Endothelial cell of umbilical vein (primary cell): ENCODE results near the gene PDCL2. TPM values are rescaled to one million over a fixed set of nuclear protein-coding genes. Genes with fewer than 3 reads are reported as not detected.

Experiments used
- BruUV-seq: library from RNA; stranded (reverse); fragments of 400-500 nt; replicated peaks from 2 replicates; lab custom pipeline; 2021; lab: Mats Ljungman, UMichigan
- CTCF ChIA-PET: fragments of 300-600, 350-600 bp; sonication (Branson Sonifier 250); formaldehyde crosslinking; loops from one replicate; lab custom pipeline; 2021; ENCODE audit warnings: antibody characterized with exemption, inconsistent platforms; lab: Charles Lee
- POLR2A ChIA-PET: fragments of 300-600, 350-600 bp; sonication (Branson Sonifier 250); formaldehyde crosslinking; loops from one replicate; lab custom pipeline; 2021; ENCODE audit warnings: antibody characterized with exemption, inconsistent platforms; lab: Charles Lee
- DNase-seq: peaks from one replicate; pipeline ENCODE4 v3.0.0-alpha.2; 2011; ENCODE audit warnings: low read depth, low spot score
- FAIRE-seq: peaks from 2 replicates; lab custom pipeline; 2011; peaks lifted over from hg19 to GRCh38; lab: Jason Lieb, UNC
- H2AFZ ChIP-seq: 2 replicates; pipeline ENCODE4 v1.6.0; 2012; ENCODE audit warnings: low read depth, low read length, control low read depth, inconsistent platforms
- H3K27ac ChIP-seq: 2 replicates; pipeline ENCODE4 v1.5.1; 2011; ENCODE audit warnings: low read depth, mild to moderate bottlenecking, control low read depth, low read length, moderate library complexity; ENCODE audit not compliant: insufficient read depth
- H3K27me3 ChIP-seq, 2 experiments: 2 replicates each; pipeline versions ENCODE4 v1.6.0 to v1.6.1; 2011; ENCODE audit warnings: low read length in 2 of 2, mixed read lengths in 1 of 2; ENCODE audit not compliant: control insufficient read depth in 2 of 2, insufficient read depth in 2 of 2
- H3K36me3 ChIP-seq, 2 experiments: 2 replicates in 1 of 2; 3 replicates in 1 of 2; pipeline ENCODE4 v1.5.1; 2011; ENCODE audit warnings: low read length in 2 of 2, mild to moderate bottlenecking in 1 of 2, moderate library complexity in 1 of 2; ENCODE audit not compliant: control insufficient read depth in 2 of 2, insufficient read depth in 2 of 2; ENCODE audit errors: extremely low read depth in 1 of 2
- H3K4me1 ChIP-seq: 3 replicates; pipeline ENCODE4 v1.5.1; 2011; ENCODE audit warnings: mild to moderate bottlenecking, low read length; ENCODE audit not compliant: control insufficient read depth, insufficient read depth; ENCODE audit errors: extremely low read depth
- H3K4me2 ChIP-seq: 2 replicates; pipeline ENCODE4 v1.6.1; 2011; ENCODE audit warnings: low read length, control low read depth, mixed read lengths; ENCODE audit not compliant: insufficient read depth
- H3K4me3 ChIP-seq, 3 experiments: fragments of 200-600 bp in 1 of 3; sonication (generic), shearing (Covaris generic) in 1 of 3; replicated peaks in 1 of 3; 2 replicates each; pipeline ENCODE4 v1.5.1; 2011 to 2016; ENCODE audit warnings: control low read depth in 3 of 3, low read length in 3 of 3, mild to moderate bottlenecking in 2 of 3, inconsistent platforms in 1 of 3, low read depth in 1 of 3, moderate library complexity in 1 of 3; ENCODE audit not compliant: insufficient read depth in 1 of 3
- H3K79me2 ChIP-seq: 2 replicates; pipeline ENCODE4 v1.6.0; 2012; ENCODE audit warnings: low read length, inconsistent platforms; ENCODE audit not compliant: control insufficient read depth, insufficient read depth
- H3K9ac ChIP-seq: replicated peaks from 2 replicates; pipeline ENCODE3; 2011; ENCODE audit warnings: low read length, control low read depth; ENCODE audit not compliant: insufficient read depth; ENCODE audit errors: extremely low read depth
- H3K9me1 ChIP-seq: replicated peaks from 3 replicates; pipeline ENCODE4 v1.6.0; 2011; ENCODE audit warnings: mild to moderate bottlenecking, low read length; ENCODE audit not compliant: control insufficient read depth, insufficient read depth; ENCODE audit errors: extremely low read depth
- H3K9me3 ChIP-seq: replicated peaks from 2 replicates; pipeline ENCODE4 v1.5.1; 2012; ENCODE audit warnings: low read length, inconsistent platforms; ENCODE audit not compliant: control insufficient read depth, insufficient read depth
- H4K20me1 ChIP-seq: replicated peaks from 2 replicates; pipeline ENCODE3; 2011; ENCODE audit warnings: mild to moderate bottlenecking, low read length; ENCODE audit not compliant: control insufficient read depth, insufficient read depth; ENCODE audit errors: extremely low read depth
- CTCF ChIP-seq, 2 donors: IDR thresholded peaks; 1 replicate in 1 of 2; 2 replicates in 1 of 2; pipeline ENCODE4 v1.5.1; 2011; ENCODE audit warnings: low read length in 2 of 2, mild to moderate bottlenecking in 2 of 2, moderate library complexity in 2 of 2, control low read depth in 1 of 2, inconsistent platforms in 1 of 2, low read depth in 1 of 2; ENCODE audit not compliant: insufficient read depth in 1 of 2; ENCODE audit errors: extremely low read depth in 1 of 2
- EZH2 ChIP-seq: IDR thresholded peaks from 2 replicates; pipeline ENCODE4 v1.6.1; 2012; ENCODE audit warnings: borderline replicate concordance, low read depth, mild to moderate bottlenecking, moderate library complexity, low read length, inconsistent platforms; ENCODE audit not compliant: severe bottlenecking
- FOS ChIP-seq: IDR thresholded peaks from 2 replicates; pipeline ENCODE4 v1.6.1; 2011; ENCODE audit warnings: mild to moderate bottlenecking, low read length, moderate library complexity, borderline replicate concordance; ENCODE audit not compliant: insufficient read depth
- GATA2 ChIP-seq: IDR thresholded peaks from 2 replicates; pipeline ENCODE4 v1.7.0; 2011; ENCODE audit warnings: low read depth, mild to moderate bottlenecking, moderate library complexity, mixed read lengths, low read length; ENCODE audit not compliant: insufficient read length, insufficient read depth
- JUN ChIP-seq: IDR thresholded peaks from 2 replicates; pipeline ENCODE4 v1.6.1; 2011; ENCODE audit warnings: borderline replicate concordance, low read depth; ENCODE audit not compliant: insufficient read length, insufficient read depth
- MAX ChIP-seq: IDR thresholded peaks from 2 replicates; pipeline ENCODE4 v1.6.1; 2011; ENCODE audit not compliant: insufficient read depth, insufficient read length
- MYC ChIP-seq: IDR thresholded peaks from one replicate; pipeline ENCODE4 v1.6.1; 2011; ENCODE audit warnings: mild to moderate bottlenecking, low read depth, low read length
- POLR2A ChIP-seq: IDR thresholded peaks from 2 replicates; pipeline ENCODE4 v1.6.1; 2012; ENCODE audit warnings: low read depth, mild to moderate bottlenecking, control low read depth, low read length
- POLR2AphosphoS5 ChIP-seq: IDR thresholded peaks from 2 replicates; pipeline ENCODE4 v1.6.1; 2012; ENCODE audit warnings: low read depth, mild to moderate bottlenecking, control low read depth, low read length, moderate library complexity; ENCODE audit not compliant: insufficient read depth
- dilution Hi-C: fragments of 300-500 bp; cut with MboI; formaldehyde crosslinking; loops from one replicate; pipeline ENCODE4 v1.15.0; 2019; ENCODE audit warnings: low sequenced_read_pairs; ENCODE audit not compliant: extremely low pct_ligation_motif_present
- intact Hi-C: fragments of 100-400 bp; cut with micrococcal nuclease; formaldehyde crosslinking; loops from one replicate; pipeline ENCODE4 v1.10.0; 2022
- polyA plus RNA-seq, 4 experiments: library from polyadenylated mRNA; depleted of rRNA in 3 of 4; stranded (reverse) in 3 of 4; unstranded in 1 of 4; fragments of >200 nt; gene quantifications; 2 replicates each; pipeline versions ENCODE4 v1.2.1 to v1.2.3, GENCODE V29; 2011 to 2012; ENCODE audit warnings: missing spikeins in 1 of 4
- total RNA-seq: library from RNA; stranded (reverse); gene quantifications from 2 replicates; pipeline ENCODE4 v1.2.3, GENCODE V29; 2021

The PDCL2 gene
- total and polyA plus RNA-seq, 2 donors (not counting 3 experiments of a cell fraction or from before 2014, with no cell fraction given): not detected

GRCh38 chr4:55604996-55605395 lies 13.0 kb upstream of the PDCL2 start:
- H3K27ac ChIP-seq: no peak overlapping the region
- H2AFZ ChIP-seq: no peak overlapping the region
- no peak for FAIRE-seq
- no peaks in the 10 kb centered on the region for H3K36me3 ChIP-seq
- no TSS peak for BruUV-seq
- no peaks in the 10 kb centered on the region for H3K79me2 ChIP-seq
- CTCF ChIA-PET: interaction anchor here (1.6 kb wide), 1 partner anchor 9 kb away, joined by 4 read pairs; no protein-coding TSS in a partner anchor
- H3K9me1 ChIP-seq: no peaks in the 10 kb centered on the region
- TF ChIP-seq GATA2: no peak
- no peak for TF ChIP-seq POLR2A
- TF ChIP-seq POLR2AphosphoS5: no peak
- no peak for TF ChIP-seq EZH2
- TF ChIP-seq MAX: no peak
- no peak for TF ChIP-seq FOS
- no peak for TF ChIP-seq MYC
- no peak for TF ChIP-seq JUN
- no peak for TF ChIP-seq CTCF (IDR thresholded peaks at IDR 0.05; ENCODE audit: extremely low read depth in 1 of 2, insufficient read depth in 1 of 2, low read depth in 1 of 2, low read length in 2 of 2)
- no peaks in the 10 kb centered on the region for H3K4me1 ChIP-seq
- dilution Hi-C loops (no loop called here), intact Hi-C loops (no loop called here)
- POLR2A ChIA-PET: no interaction called here
- no peak overlapping the region for H3K4me2 ChIP-seq
- H3K9me3 ChIP-seq: no peaks in the 10 kb centered on the region
- peaks cover 0 to 2% of the 10 kb centered on the region in 2 experiments for H3K27me3 ChIP-seq
- H3K4me3 ChIP-seq: no peak overlapping the region
- no peaks in the 10 kb centered on the region for H4K20me1 ChIP-seq
- H3K9ac ChIP-seq: no peak overlapping the region
- no peak for DNase-seq
